Left cardiac atrium (tissue), 4 donors: ENCODE measurements around the gene DCBLD2. TPM values are rescaled to one million over a fixed set of nuclear protein-coding genes. Genes with fewer than 3 reads are reported as not detected.

ENCODE experiments used
- ATAC-seq, 2 donors: fragments of 200-7000 bp; cut with Tn5 transposase; one replicate each; pipeline ENCODE4 v1.9.1; 2020; ENCODE audit warnings: mild to moderate bottlenecking in 2 of 2, moderate library complexity in 2 of 2
- DNase-seq: peaks from one replicate; pipeline ENCODE4 v3.0.0-alpha.2; 2020
- intact Hi-C, 2 donors: fragments of 100-400 bp; cut with DNase I; formaldehyde crosslinking; loops; one replicate each; pipeline versions ENCODE4 v1.14.1 to v1.15.1; 2022 to 2023
- long read RNA-seq: library from polyadenylated mRNA; unstranded; transcript quantifications from one replicate; pipeline ENCODE4 v2.0.0, GENCODE V29; 2021
- total RNA-seq, 2 donors: library from RNA; stranded (reverse); fragmentation: NEBNext Ultra II Directional; extraction: Animal tissue kit (Norgen Biotek cat#: 25700); gene quantifications; one replicate each; pipeline ENCODE4 v1.2.1, GENCODE V29; 2021
- donor health status: DM: no; HTN: yes; CAD: no.
- donor health status: DM: no; HTN: yes; CAD: no; lungs with severe emphysema.
- donor health status: DM: yes; HTN: yes; CAD: no.
- donor health status: Dilated cardiomyopathy.

DCBLD2 gene
- total RNA-seq = 10 to 100 TPM; 35.7 to 38.2 TPM
- long read RNA-seq, full-length matches to known transcripts = 7 of 18 reads
- long read RNA-seq, partial matches to known transcripts = 5 of 18 reads
- long read RNA-seq, other reads (novel, unspliced or antisense) = 6 of 18 reads

GRCh38 chr3:98901392-98902350 is at the start of gene DCBLD2:
DCBLD2 (minus strand) TSS chr3:98901695; CDS start chr3:98901326, 369 bp downstream.
- intact Hi-C loops = no loop called here
- DNase-seq (peak; percentile 98), ATAC-seq (peak; percentile 98 to 99)

- intact Hi-C loops = no loop called here
- DNase-seq = no peak
- ATAC-seq = no peak
These were observed 44.2 kb upstream of the DCBLD2 start for GRCh38 chr3:98945666-98946065.

- ATAC-seq (peak in 1 of 2 donors; percentile 86), DNase-seq (no peak)
- intact Hi-C loops = no loop called here
These were observed 43.6 kb upstream of the DCBLD2 start for GRCh38 chr3:98945101-98945524.

- DNase-seq (no peak), ATAC-seq (no peak)
- intact Hi-C loops = no loop called here
These were observed 28.9 kb upstream of the DCBLD2 start for GRCh38 chr3:98930413-98930812.

GRCh38 chr3:98921957-98922356 is 20.5 kb upstream of the DCBLD2 start:
- peak in 1 of 2 donors; percentile 28 for ATAC-seq
- no peak for DNase-seq
- intact Hi-C loops = no loop called here

GRCh38 chr3:98920166-98920565 is 18.7 kb upstream of the DCBLD2 start:
- intact Hi-C loops = no loop called here
- DNase-seq = no peak
- no peak for ATAC-seq

- ATAC-seq (peak in 1 of 2 donors; percentile 23), DNase-seq (no peak)
- intact Hi-C loops = no loop called here
These were observed 17.1 kb upstream of the DCBLD2 start for GRCh38 chr3:98918586-98918985.

GRCh38 chr3:98917608-98918007 is 16.1 kb upstream of the DCBLD2 start:
- intact Hi-C loops = no loop called here
- ATAC-seq = peak in 1 of 2 donors; percentile 74
- DNase-seq = no peak

GRCh38 chr3:98914210-98915080 is 12.9 kb upstream of the DCBLD2 start:
- DNase-seq (no peak), ATAC-seq (no peak)
- intact Hi-C loops = no loop called here

- intact Hi-C loops = no loop called here
- DNase-seq = no peak
- ATAC-seq = no peak
These were observed 11.0 kb upstream of the DCBLD2 start for GRCh38 chr3:98912448-98912847.

- DNase-seq (no peak), ATAC-seq (no peak)
- intact Hi-C loops = no loop called here
These were observed 4.7 kb upstream of the DCBLD2 start for GRCh38 chr3:98906230-98906629.

- ATAC-seq (no peak), DNase-seq (no peak)
- intact Hi-C loops = no loop called here
These were observed 2.4 kb upstream of the DCBLD2 start for GRCh38 chr3:98903705-98904481.

- intact Hi-C loops = no loop called here
- DNase-seq (no peak), ATAC-seq (no peak)
These were observed 1.6 kb upstream of the DCBLD2 start for GRCh38 chr3:98903099-98903498.

- DNase-seq = no peak
- no peak for ATAC-seq
- intact Hi-C loops = no loop called here
These were observed 851 bp upstream of the DCBLD2 start for GRCh38 chr3:98902351-98902740.

GRCh38 chr3:98901119-98901391 is 440 bp downstream of the DCBLD2 start:
- peak; percentile 50 for DNase-seq
- peak; percentile 76 to 81 for ATAC-seq
- intact Hi-C loops = no loop called here

GRCh38 chr3:98900265-98901118 is 1.0 kb downstream of the DCBLD2 start:
- DNase-seq (no peak), ATAC-seq (no peak)
- intact Hi-C loops = no loop called here

GRCh38 chr3:98897701-98898100 is 3.8 kb downstream of the DCBLD2 start:
- ATAC-seq (no peak), DNase-seq (no peak)
- intact Hi-C loops = loop anchor here in 1 of 2 donors (10.0 kb wide), 1 partner anchor 373 kb away; the partner anchor contains the start of gene CLDND1
